HL-60/S4 (cell line): Measurements from ENCODE around the gene PLAU.
"Not testable (repeated sequence)": the region's sequence is repeated elsewhere in the genome, so short reads cannot be mapped to it uniquely, and the experiment has no call there.

ENCODE experiments used
- in situ Hi-C: fragments of 300-500 bp; cut with MboI; formaldehyde crosslinking; loops from 2 replicates; pipeline ENCODE4 v1.14.3; 2022; ENCODE audit warnings: low sequenced_read_pairs

The PLAU gene

GRCh38 chr10:73894245-73894971 lies 16.5 kb upstream of the PLAU start:
- in situ Hi-C loops: no loop called here

- in situ Hi-C loops: not testable (repeated sequence)
Measured at GRCh38 chr10:73895381-73895780, 15.6 kb upstream of the PLAU start.

- in situ Hi-C loops: no loop called here
Measured at GRCh38 chr10:73897693-73898092, 13.2 kb upstream of the PLAU start.

GRCh38 chr10:73898730-73899410 lies 12.1 kb upstream of the PLAU start:
- in situ Hi-C loops: no loop called here

GRCh38 chr10:73899423-73899822 lies 11.5 kb upstream of the PLAU start:
- in situ Hi-C loops: no loop called here

- in situ Hi-C loops: no loop called here
Measured at GRCh38 chr10:73900064-73900463, 10.9 kb upstream of the PLAU start.

- in situ Hi-C loops: no loop called here
Measured at GRCh38 chr10:73901261-73901660, 9.7 kb upstream of the PLAU start.

- in situ Hi-C loops: no loop called here
Measured at GRCh38 chr10:73902351-73902750, 8.6 kb upstream of the PLAU start.

GRCh38 chr10:73905256-73906020 lies 5.5 kb upstream of the PLAU start:
- in situ Hi-C loops: no loop called here

GRCh38 chr10:73906524-73907447 lies 4.1 kb upstream of the PLAU start:
- in situ Hi-C loops: no loop called here

- in situ Hi-C loops: no loop called here
Measured at GRCh38 chr10:73907841-73908517, 3.0 kb upstream of the PLAU start.

GRCh38 chr10:73908853-73909539 lies 1.9 kb upstream of the PLAU start:
- in situ Hi-C loops: no loop called here

GRCh38 chr10:73909540-73910115 lies 1.3 kb upstream of the PLAU start:
- in situ Hi-C loops: no loop called here

- in situ Hi-C loops: no loop called here
Measured at GRCh38 chr10:73910401-73910763, 550 bp upstream of the PLAU start.

- in situ Hi-C loops: no loop called here
Measured at GRCh38 chr10:73911553-73912004, 647 bp downstream of the PLAU start.

GRCh38 chr10:73914036-73914435 lies 3.1 kb downstream of the PLAU start:
- in situ Hi-C loops: no loop called here

- in situ Hi-C loops: no loop called here
Measured at GRCh38 chr10:73915206-73915851, 4.4 kb downstream of the PLAU start.

GRCh38 chr10:73916761-73917470 lies 6.0 kb downstream of the PLAU start:
- in situ Hi-C loops: no loop called here
